HK-2 (cell line): ENCODE data around the gene ME2.
A peak's percentile ranks its signal among the peaks of the same experiment; 100 is the strongest.
"Not testable (repeated sequence)": the region's sequence is repeated elsewhere in the genome, so short reads cannot be mapped to it uniquely, and the experiment has no call there.

Experiments used
- DNase-seq: peaks from one replicate; pipeline ENCODE4 v3.0.0-alpha.2; 2018; ENCODE audit not compliant: unreplicated experiment

The ME2 gene

GRCh38 chr18:50861617-50862016, 17.3 kb upstream of the ME2 start:
- no peak for DNase-seq

- DNase-seq = no peak
Measured at GRCh38 chr18:50862401-50862800, 16.5 kb upstream of the ME2 start.

- no peak for DNase-seq
Measured at GRCh38 chr18:50863840-50864375, 15.0 kb upstream of the ME2 start.

GRCh38 chr18:50866765-50867164, 12.2 kb upstream of the ME2 start:
- DNase-seq = no peak

GRCh38 chr18:50869150-50869549, 9.8 kb upstream of the ME2 start:
- no peak for DNase-seq

- peak; percentile 62 for DNase-seq
Measured at GRCh38 chr18:50870138-50870845, 8.6 kb upstream of the ME2 start.

- DNase-seq = no peak
Measured at GRCh38 chr18:50871846-50872245, 7.1 kb upstream of the ME2 start.

- no peak for DNase-seq
Measured at GRCh38 chr18:50875966-50876536, 2.9 kb upstream of the ME2 start.

GRCh38 chr18:50877545-50878265, 1.2 kb upstream of the ME2 start:
- no peak for DNase-seq

- DNase-seq = no peak
Measured at GRCh38 chr18:50879302-50880118, 592 bp downstream of the ME2 start.

- no peak for DNase-seq
Measured at GRCh38 chr18:50880119-50880465, 1.2 kb downstream of the ME2 start.

GRCh38 chr18:50880944-50881343, 2.0 kb downstream of the ME2 start:
- not testable (repeated sequence) for DNase-seq

GRCh38 chr18:50886929-50887328, 8.0 kb downstream of the ME2 start:
- no peak for DNase-seq

GRCh38 chr18:50895350-50896045, 16.6 kb downstream of the ME2 start:
- no peak for DNase-seq

GRCh38 chr18:50896093-50896492, 17.2 kb downstream of the ME2 start:
- no peak for DNase-seq

- DNase-seq = no peak
Measured at GRCh38 chr18:50898919-50899318, 20.0 kb downstream of the ME2 start.

- DNase-seq = no peak
Measured at GRCh38 chr18:50902797-50903196, 23.9 kb downstream of the ME2 start.

- DNase-seq = no peak
Measured at GRCh38 chr18:50906843-50907242, 27.9 kb downstream of the ME2 start.

- DNase-seq = no peak
Measured at GRCh38 chr18:50909261-50909660, 30.3 kb downstream of the ME2 start.

GRCh38 chr18:50911006-50911405, 32.1 kb downstream of the ME2 start:
- no peak for DNase-seq

GRCh38 chr18:50917021-50917420, 38.1 kb downstream of the ME2 start:
- DNase-seq = no peak

- no peak for DNase-seq
Measured at GRCh38 chr18:50918153-50918552, 39.2 kb downstream of the ME2 start.
